Left ventricle myocardium inferior (tissue), 1 donor: ENCODE data around the gene C2CD4D. TPM values are rescaled to one million over a fixed set of nuclear protein-coding genes. Genes with fewer than 3 reads are reported as not detected.

Experiments used
- DNase-seq: peaks from one replicate; pipeline ENCODE4 v3.0.0-alpha.2; 2020
- H3K27ac ChIP-seq: fragments of 200-600 bp; replicated peaks from 2 replicates; pipeline ENCODE4 v1.8.0; 2021
- H3K27me3 ChIP-seq: fragments of 200-600 bp; 2 replicates; pipeline ENCODE4 v1.8.0; 2021; ENCODE audit warnings: low read depth
- H3K36me3 ChIP-seq: fragments of 200-600 bp; 2 replicates; pipeline ENCODE4 v1.8.0; 2021
- H3K4me1 ChIP-seq: fragments of 200-600 bp; 2 replicates; pipeline ENCODE4 v1.8.0; 2021
- H3K4me3 ChIP-seq: fragments of 200-600 bp; 2 replicates; pipeline ENCODE4 v1.8.0; 2021; ENCODE audit warnings: mild to moderate bottlenecking, moderate library complexity
- H3K9me3 ChIP-seq: fragments of 200-600 bp; replicated peaks from 2 replicates; pipeline ENCODE4 v1.8.0; 2021
- intact Hi-C: fragments of 100-400 bp; cut with micrococcal nuclease; formaldehyde crosslinking; loops from one replicate; pipeline ENCODE4 v1.11.0; 2022
- total RNA-seq: library from RNA; stranded (reverse); fragmentation: NEBNext Ultra II Directional; extraction: Animal tissue kit (Norgen Biotek cat#: 25700); gene quantifications from one replicate; pipeline ENCODE4 v1.2.1, GENCODE V29; 2021
- TF ChIP-seq, protein P1 (sequence below): fragments of 200-600 bp; IDR thresholded peaks from 2 replicates; pipeline ENCODE4 v1.8.0; 2021; ENCODE audit warnings: antibody characterized with exemption, mild to moderate bottlenecking, borderline replicate concordance
- donor health status: DM: no; HTN: yes; CAD: no; lungs with severe emphysema.

C2CD4D gene
- total RNA-seq, 1 donor from 2014 or later = not detected

DNA sequence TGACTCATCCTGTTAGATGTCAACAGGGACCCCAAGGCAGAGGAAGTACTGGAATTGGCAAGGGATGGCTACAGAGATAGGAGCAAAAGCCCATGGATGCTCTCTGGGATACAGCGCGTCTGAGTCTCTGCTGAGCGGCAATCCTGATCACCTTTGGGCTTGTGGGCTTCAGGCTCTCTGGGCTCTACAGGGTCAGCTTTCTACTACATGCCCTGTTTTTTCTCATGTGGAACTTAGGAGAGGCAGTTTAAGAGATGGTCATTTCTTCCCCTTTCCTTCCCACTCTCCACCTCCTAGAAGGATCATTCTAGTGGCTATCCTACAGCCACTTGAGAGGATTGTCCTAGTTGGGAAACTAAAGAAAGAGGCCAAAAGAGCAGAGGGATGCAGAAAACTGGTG is 35.7 kb downstream of the C2CD4D start:
- H3K4me1 ChIP-seq = no peaks in the 10 kb centered on the region
- TF ChIP-seq, protein P1, sequence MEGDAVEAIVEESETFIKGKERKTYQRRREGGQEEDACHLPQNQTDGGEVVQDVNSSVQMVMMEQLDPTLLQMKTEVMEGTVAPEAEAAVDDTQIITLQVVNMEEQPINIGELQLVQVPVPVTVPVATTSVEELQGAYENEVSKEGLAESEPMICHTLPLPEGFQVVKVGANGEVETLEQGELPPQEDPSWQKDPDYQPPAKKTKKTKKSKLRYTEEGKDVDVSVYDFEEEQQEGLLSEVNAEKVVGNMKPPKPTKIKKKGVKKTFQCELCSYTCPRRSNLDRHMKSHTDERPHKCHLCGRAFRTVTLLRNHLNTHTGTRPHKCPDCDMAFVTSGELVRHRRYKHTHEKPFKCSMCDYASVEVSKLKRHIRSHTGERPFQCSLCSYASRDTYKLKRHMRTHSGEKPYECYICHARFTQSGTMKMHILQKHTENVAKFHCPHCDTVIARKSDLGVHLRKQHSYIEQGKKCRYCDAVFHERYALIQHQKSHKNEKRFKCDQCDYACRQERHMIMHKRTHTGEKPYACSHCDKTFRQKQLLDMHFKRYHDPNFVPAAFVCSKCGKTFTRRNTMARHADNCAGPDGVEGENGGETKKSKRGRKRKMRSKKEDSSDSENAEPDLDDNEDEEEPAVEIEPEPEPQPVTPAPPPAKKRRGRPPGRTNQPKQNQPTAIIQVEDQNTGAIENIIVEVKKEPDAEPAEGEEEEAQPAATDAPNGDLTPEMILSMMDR = no peak
- H3K4me3 ChIP-seq = no peak overlapping the region
- no peak overlapping the region for H3K27ac ChIP-seq
- intact Hi-C loops = no loop called here
- no peak for DNase-seq
- H3K36me3 ChIP-seq = no peaks in the 10 kb centered on the region
- peaks cover 39% of the 10 kb centered on the region for H3K27me3 ChIP-seq
- no peaks in the 10 kb centered on the region for H3K9me3 ChIP-seq

DNA sequence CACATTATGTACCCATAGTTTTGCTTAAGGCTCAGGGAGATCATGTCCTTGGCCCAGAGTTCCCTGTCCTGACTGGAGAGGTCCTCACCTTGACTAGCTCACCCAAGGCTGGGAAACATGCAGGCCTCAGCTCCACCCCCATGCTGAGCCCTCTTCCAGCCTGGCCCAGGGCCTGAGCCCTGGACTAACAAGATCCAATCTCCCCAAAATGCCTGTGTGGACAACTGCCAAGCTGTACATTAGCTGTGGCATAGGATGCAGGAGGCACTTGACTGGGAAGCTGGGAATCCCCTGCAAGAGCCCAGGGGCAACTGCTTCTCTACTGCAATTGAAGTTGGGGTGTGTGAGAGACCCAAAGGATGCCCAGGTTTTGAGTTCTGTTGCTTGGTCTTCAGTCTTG is 36.5 kb downstream of the C2CD4D start:
- intact Hi-C loops = no loop called here
- H3K4me1 ChIP-seq = no peaks in the 10 kb centered on the region
- TF ChIP-seq, protein P1 = no peak
- no peak for DNase-seq
- no peak overlapping the region for H3K4me3 ChIP-seq
- H3K9me3 ChIP-seq = no peaks in the 10 kb centered on the region
- no peak overlapping the region for H3K27ac ChIP-seq
- no peaks in the 10 kb centered on the region for H3K36me3 ChIP-seq
- peaks cover 46% of the 10 kb centered on the region for H3K27me3 ChIP-seq

GRCh38 chr1:151802372-151802771 is 37.2 kb downstream of the C2CD4D start:
- H3K36me3 ChIP-seq = no peaks in the 10 kb centered on the region
- H3K4me3 ChIP-seq = no peak overlapping the region
- peaks cover 46% of the 10 kb centered on the region for H3K27me3 ChIP-seq
- TF ChIP-seq, protein P1 = no peak
- DNase-seq = no peak
- no peaks in the 10 kb centered on the region for H3K4me1 ChIP-seq
- H3K9me3 ChIP-seq = no peaks in the 10 kb centered on the region
- H3K27ac ChIP-seq = no peak overlapping the region
- intact Hi-C loops = no loop called here

DNA sequence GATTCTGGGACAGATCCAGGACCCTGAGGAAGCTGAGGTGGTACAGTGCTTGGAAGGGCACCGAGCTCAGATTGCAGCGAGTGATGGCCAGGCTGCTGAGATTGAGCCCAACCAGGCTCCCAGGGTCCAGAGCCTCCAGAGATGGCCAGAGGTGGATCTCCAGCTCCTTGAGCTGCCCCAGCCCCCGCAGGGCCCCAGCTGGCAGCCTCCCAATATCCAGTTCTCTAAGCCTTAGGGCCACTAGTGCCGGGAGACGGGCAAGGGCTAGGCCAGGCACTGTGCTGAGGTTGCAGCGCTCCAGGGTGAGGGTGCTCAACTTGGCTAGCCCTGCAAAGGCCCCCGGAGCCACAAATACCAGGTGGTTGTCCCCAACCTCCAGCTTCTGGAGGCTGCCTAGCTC is 37.8 kb downstream of the C2CD4D start:
- no peaks in the 10 kb centered on the region for H3K4me1 ChIP-seq
- no peak overlapping the region for H3K27ac ChIP-seq
- H3K9me3 ChIP-seq = no peaks in the 10 kb centered on the region
- TF ChIP-seq, protein P1 = no peak
- intact Hi-C loops = no loop called here
- H3K4me3 ChIP-seq = no peak overlapping the region
- no peaks in the 10 kb centered on the region for H3K36me3 ChIP-seq
- no peak for DNase-seq
- H3K27me3 ChIP-seq = peaks cover 46% of the 10 kb centered on the region

DNA sequence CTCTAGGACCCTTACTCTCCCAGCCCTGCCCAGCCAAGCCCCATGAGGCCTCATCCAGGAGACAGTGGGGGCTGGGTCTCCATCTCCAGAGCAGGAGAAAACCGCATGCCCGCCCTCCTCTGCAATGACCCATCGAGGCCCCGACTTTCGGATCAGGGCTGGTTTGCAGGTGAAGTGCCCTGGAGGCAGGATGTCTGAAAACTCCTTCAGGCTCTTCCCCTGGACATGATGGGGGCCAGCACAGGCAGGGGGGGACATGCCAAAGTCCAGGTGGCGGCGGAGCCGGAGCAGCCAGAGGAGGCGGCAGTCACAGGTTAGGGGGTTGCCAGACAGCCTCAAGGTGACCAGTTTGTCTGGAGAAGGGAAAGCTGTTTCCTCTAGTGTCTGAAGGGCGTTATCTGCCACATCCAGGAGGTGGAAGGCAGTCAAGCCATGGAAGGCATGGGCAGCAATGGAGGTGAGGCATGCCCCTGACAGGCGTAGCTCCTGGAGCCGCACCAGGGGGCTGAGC is 38.3 kb downstream of the C2CD4D start:
- peaks cover 46% of the 10 kb centered on the region for H3K27me3 ChIP-seq
- no peaks in the 10 kb centered on the region for H3K36me3 ChIP-seq
- no peaks in the 10 kb centered on the region for H3K9me3 ChIP-seq
- H3K4me3 ChIP-seq = no peak overlapping the region
- intact Hi-C loops = no loop called here
- no peak overlapping the region for H3K27ac ChIP-seq
- TF ChIP-seq, protein P1 = no peak
- H3K4me1 ChIP-seq = no peaks in the 10 kb centered on the region
- DNase-seq = no peak
